ENCODE results near the gene GAN. TPM values are rescaled to one million over a fixed set of nuclear protein-coding genes. Genes with fewer than 3 reads are reported as not detected.

GAN gene
- total and polyA plus RNA-seq, 9 of the 15 experiments (the other 6 are each of a cell fraction or from before 2014, with no cell fraction given): 0.83 to 15.1 (median 5.2) TPM

- no peak for TF ChIP-seq NFIC (IDR thresholded peaks at IDR 0.05)
Observed at GRCh38 chr16:81357711-81358260, 43.0 kb downstream of the GAN start (continued).

- BruUV-seq (replicated peaks): no TSS peak
- FAIRE-seq: no peak
- peaks cover 48% of the 10 kb centered on the region for H3K36me3 ChIP-seq (ENCODE audit: control insufficient read depth, insufficient read depth, low read length)
- no peak for ATAC-seq
- no peak overlapping the region for H3K27ac ChIP-seq (ENCODE audit: extremely low read depth, low read depth, low read length)
- WGBS (ENCODE audit: insufficient coverage, low coverage, missing lambda C conversion rate): 42% methylated on average over 1 of the region's 1 CpG
- CTCF ChIA-PET (ENCODE audit: low intra/inter-chr PET ratio): no interaction called here
- no peaks in the 10 kb centered on the region for H3K79me2 ChIP-seq (ENCODE audit: control insufficient read depth, insufficient read depth, low read length)
- POLR2A ChIA-PET: no interaction called here
- DNase-seq (ENCODE audit: extremely low read depth in 1 of 4, low spot score in 3 of 4): no peak
- no peak overlapping the region for H3K4me2 ChIP-seq (ENCODE audit: insufficient read depth, low read length)
- no peak overlapping the region for H3K9ac ChIP-seq (ENCODE audit: insufficient read depth in 1 of 2, low read depth in 2 of 2, low read length in 2 of 2)
- no peaks in the 10 kb centered on the region; a peak in 1 of 5 replicates for H3K27me3 ChIP-seq (ENCODE audit: control insufficient read depth in 2 of 2, insufficient read depth in 2 of 2, low read length in 2 of 2)
- intact Hi-C loops (cut with micrococcal nuclease): no loop called here
- TF ChIP-seq CBX5 (IDR thresholded peaks at IDR 0.05; ENCODE audit: borderline replicate concordance, low read depth) (no peak), KDM2B (CRISPR knock-in tag; IDR thresholded peaks at IDR 0.05) (no peak), ZNF740 (CRISPR knock-in tag; IDR thresholded peaks at IDR 0.05) (no peak), ZNF740 (tag; IDR thresholded peaks at IDR 0.05) (no peak), ZBTB7A (IDR thresholded peaks at IDR 0.05; ENCODE audit: borderline replicate concordance, control insufficient read depth, low read depth, low read length) (no peak), KLF6 (CRISPR knock-in tag; IDR thresholded peaks at IDR 0.05; ENCODE audit: borderline replicate concordance) (no peak), HOXB6 (CRISPR knock-in tag; IDR thresholded peaks at IDR 0.05; ENCODE audit: borderline replicate concordance) (no peak), ZNF121 (CRISPR knock-in tag; conservative IDR thresholded peaks at IDR 0.05) (peak; percentile 52; the same call in 1 of the 2 replicates), RBM25 (IDR thresholded peaks at IDR 0.05; ENCODE audit: low read depth, low read length, severe bottlenecking) (peak; percentile 9), ZNF212 (CRISPR knock-in tag; IDR thresholded peaks at IDR 0.05) (no peak), ZNF609 (CRISPR knock-in tag; IDR thresholded peaks at IDR 0.05; ENCODE audit: borderline replicate concordance) (no peak), RBFOX2 (IDR thresholded peaks at IDR 0.05; ENCODE audit: low read depth, low read length) (no peak)
- no peaks in the 10 kb centered on the region for H3K4me1 ChIP-seq (replicated peaks in 1 of 2; ENCODE audit: control insufficient read depth in 2 of 2, insufficient read depth in 2 of 2, low read length in 2 of 2)
- H3K9me3 ChIP-seq (replicated peaks; ENCODE audit: control insufficient read depth, insufficient read depth, low read depth, low read length): no peaks in the 10 kb centered on the region
- no peak overlapping the region for H2AFZ ChIP-seq (ENCODE audit: low read depth, low read length)
- in situ Hi-C loops (cut with MboI): no loop called here
- H3K9me1 ChIP-seq (ENCODE audit: control insufficient read depth, insufficient read depth, low read length): no peaks in the 10 kb centered on the region
- H4K20me1 ChIP-seq (replicated peaks; ENCODE audit: control insufficient read depth, insufficient read depth, low read length): no peaks in the 10 kb centered on the region
- no peak overlapping the region for H3K4me3 ChIP-seq
Observed at GRCh38 chr16:81358860-81359259, 44.1 kb downstream of the GAN start.
